ENCODE measurements around the gene TMEM132D.

The TMEM132D gene

DNA sequence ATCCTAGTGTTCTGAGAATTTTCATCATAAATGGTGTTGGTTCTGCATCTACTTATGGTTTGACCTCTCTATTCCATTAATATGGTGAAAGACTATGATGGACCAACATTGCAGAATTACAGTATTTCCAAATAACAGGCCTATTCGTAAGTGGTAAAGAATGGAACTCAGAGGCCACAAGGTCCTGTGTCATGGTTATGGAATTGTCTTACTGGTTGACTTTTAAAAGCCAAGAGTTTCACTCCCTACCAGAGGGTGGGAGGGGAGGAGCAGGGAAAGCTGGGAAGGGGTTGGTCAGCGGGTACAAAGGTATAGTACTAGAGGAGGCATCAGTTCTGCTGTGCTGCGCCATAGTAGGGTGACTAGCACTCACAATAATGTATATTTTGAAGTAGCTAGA lies 153.4 kb downstream of the TMEM132D start:
- DNase-seq (ENCODE audit: low spot score) (no peak), FAIRE-seq (no peak)

- DNase-seq (ENCODE audit: low spot score) (no peak), FAIRE-seq (no peak)
These were observed 157.5 kb downstream of the TMEM132D start for GRCh38 chr12:129746318-129746717.

GRCh38 chr12:129729170-129729569 lies 174.7 kb downstream of the TMEM132D start:
- FAIRE-seq = no peak

GRCh38 chr12:129727100-129727499 lies 176.7 kb downstream of the TMEM132D start:
- no peak for DNase-seq (ENCODE audit: low spot score)
- no peak for FAIRE-seq

More at GRCh38 chr12:129729170-129729569, 174.7 kb downstream of the TMEM132D start:
- no peak for DNase-seq (ENCODE audit: low spot score)

- DNase-seq (ENCODE audit: low spot score) (no peak), FAIRE-seq (no peak)
These were observed 180.6 kb downstream of the TMEM132D start for GRCh38 chr12:129723260-129723659.

DNA sequence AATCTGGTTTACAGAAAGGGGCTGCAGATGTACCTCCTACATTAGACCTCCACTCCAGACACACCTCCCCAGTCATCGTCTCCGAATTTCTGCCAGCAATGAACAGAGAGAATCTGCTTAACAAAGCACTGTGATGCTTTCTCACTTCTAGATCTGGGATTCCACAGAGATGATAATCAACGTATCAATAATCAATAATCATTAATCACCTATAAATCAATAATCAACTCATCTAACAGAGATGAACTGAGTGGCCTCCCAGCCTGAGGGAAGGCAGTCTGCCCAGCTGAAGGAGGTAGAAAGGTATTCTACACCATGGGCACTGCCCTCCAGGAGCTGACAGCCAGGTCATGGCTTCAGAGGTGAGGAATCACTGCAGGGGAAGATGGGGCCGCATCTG lies 183.2 kb downstream of the TMEM132D start:
- DNase-seq (ENCODE audit: low spot score) = no peak
- FAIRE-seq = no peak

DNA sequence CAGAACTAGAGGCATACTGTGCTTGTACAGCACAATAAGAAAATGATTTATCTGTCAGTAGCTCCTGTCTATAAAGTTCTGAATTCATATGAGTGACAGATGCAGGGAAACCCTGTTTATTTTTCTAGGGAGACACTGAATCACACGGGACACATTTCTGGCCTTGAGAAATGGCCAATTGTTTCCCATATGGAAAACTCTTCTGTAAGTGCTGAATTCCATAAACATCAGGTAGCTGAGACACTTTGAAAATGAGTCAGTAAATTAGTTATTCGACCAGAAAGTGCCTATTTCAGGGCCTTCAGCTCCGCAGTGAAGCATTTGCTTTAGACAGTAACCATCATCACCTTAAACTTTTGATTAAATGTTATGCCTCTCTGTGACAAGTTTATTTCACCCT lies 184.4 kb downstream of the TMEM132D start:
- DNase-seq (ENCODE audit: low spot score) (no peak), FAIRE-seq (no peak)

DNA sequence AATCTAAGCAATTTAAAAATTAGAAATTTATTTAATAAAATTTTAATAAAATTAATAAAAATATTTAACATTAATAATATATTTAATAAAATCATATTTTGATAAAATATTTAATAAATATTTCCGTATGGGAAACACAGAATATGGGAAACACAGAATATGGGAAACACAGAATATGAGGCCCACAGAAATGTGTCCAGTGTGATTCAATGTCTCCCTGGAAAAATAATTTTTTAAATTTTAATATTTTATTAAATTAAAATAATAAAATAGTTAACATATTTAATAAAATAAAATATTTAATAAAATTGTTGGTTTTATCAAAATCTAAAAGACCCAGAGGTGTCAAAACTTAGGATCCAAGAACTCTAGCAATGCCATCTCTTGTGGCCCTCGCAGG lies 186.4 kb downstream of the TMEM132D start:
- FAIRE-seq (no peak), DNase-seq (ENCODE audit: low spot score) (no peak)

- FAIRE-seq (no peak), DNase-seq (ENCODE audit: low spot score) (no peak)
These were observed 187.0 kb downstream of the TMEM132D start for GRCh38 chr12:129716825-129717224.

GRCh38 chr12:129706716-129707115 lies 197.1 kb downstream of the TMEM132D start:
- FAIRE-seq (no peak), DNase-seq (ENCODE audit: low spot score) (no peak)

DNA sequence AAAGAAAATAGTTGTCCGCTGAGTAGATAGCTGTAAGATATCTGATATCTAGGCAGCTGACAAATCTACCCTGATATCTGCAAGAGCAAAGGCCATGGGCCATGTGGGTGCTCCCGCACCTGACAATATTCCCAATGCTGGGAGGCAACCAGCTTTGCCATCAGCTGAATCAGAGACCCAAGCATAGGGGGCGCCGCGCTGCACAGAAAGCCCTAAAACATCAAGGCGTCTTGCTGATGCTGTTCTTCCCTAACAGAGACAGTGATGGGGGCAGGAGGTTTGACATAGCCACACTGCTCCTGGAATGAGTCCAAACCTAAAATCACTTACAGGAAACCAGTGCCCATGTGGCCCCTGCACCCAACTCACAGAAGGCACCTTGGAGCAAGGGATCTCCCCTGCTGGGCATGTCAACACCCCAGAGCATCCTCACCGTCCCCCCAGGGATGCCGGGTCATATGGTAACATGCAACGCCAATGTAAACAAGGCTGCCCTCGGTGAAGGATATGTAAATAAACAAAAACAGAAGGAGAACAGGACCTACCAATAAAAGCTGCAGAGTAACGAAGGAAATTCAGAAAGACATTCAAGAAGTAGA lies 199.5 kb downstream of the TMEM132D start:
- DNase-seq (ENCODE audit: low spot score) (no peak), FAIRE-seq (no peak)

DNA sequence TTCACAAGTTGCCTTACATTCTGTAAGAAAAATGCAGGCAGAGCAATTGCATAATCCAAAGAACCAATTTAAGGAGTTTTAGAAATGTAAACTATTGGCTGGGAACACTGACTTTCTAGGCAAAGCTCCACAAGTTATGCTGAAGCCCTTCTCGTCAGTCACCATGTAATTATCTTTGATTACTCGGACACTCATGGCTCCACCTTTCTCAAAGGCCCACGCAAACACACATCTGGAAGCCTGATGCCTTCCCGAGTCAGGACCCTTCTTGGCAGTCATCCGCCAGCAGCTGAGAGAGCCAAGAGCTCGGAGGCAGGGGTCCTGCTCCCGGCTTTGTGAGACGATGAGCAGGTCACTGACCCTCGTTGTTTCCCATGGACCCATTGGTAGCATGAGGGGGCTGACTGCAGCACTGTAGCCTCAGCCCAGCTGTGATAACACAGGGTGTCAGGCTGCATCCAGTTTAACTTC lies 202.2 kb downstream of the TMEM132D start:
- no peak for FAIRE-seq
- DNase-seq (ENCODE audit: low spot score) = no peak

DNA sequence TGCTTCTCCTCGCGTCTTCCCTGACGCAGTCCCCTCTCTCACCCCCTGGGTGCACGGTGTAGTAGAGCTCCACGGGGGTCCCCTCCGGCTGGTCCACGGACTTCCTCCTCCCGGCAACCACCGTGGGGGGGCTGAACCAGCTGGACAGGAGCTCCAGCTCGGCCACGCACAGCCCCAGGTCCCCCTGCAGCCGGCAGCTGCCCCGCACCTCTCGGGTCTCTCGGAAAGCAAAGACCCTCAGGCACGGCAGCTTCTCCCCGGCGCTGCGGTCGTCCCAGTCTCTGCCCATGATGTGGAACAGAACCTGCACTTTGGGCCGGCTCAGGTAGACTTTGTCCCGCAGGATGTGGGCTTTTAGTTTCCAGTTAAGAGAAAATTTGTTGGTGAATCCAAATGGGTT lies 203.8 kb downstream of the TMEM132D start:
- FAIRE-seq = no peak
- no peak for DNase-seq (ENCODE audit: low spot score)

DNA sequence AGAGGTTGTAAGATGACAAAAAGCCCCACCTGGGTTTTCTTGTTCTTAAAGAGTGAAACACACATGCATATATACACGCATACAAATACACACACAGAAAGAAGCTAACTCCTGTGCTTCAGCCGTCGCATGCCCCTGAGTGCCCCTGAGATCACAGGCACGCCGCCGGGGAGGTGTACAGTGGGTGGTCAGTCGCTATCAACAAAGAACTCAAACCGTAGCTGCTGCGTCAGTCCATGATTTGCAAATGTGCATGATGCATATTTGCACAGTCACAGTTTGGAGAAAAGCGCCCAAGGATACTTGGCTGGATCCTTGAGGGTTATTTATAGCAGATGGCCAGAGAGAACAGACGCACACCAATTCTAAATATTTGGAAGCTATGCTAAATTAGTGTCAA lies 206.9 kb downstream of the TMEM132D start:
- DNase-seq (ENCODE audit: low spot score) = no peak
- no peak for FAIRE-seq

DNA sequence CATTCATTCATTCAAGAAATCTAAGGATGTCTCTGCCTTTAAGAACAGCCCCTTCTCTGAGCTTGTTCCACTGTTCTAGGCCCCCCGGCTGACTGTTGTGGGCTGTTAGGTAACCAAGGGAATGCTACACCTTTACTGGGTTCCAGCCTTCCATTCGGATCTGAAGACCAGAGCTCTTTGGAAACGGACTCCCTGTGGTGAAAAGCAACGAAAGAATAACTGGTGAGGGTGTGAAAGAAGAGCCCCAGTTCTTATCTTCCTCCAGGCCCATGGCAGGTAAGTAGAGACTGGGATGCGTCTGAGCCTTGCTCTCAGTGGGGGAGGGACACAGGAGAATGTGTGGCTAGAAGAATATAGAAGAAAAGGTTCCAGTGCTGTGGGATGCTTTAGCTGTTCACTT lies 207.4 kb downstream of the TMEM132D start:
- DNase-seq (ENCODE audit: low spot score) (no peak), FAIRE-seq (no peak)

GRCh38 chr12:129693731-129694130 lies 210.1 kb downstream of the TMEM132D start:
- FAIRE-seq (no peak), DNase-seq (ENCODE audit: low spot score) (no peak)

GRCh38 chr12:129687731-129688130 lies 216.1 kb downstream of the TMEM132D start:
- FAIRE-seq (no peak), DNase-seq (ENCODE audit: low spot score) (no peak)

- FAIRE-seq (no peak), DNase-seq (ENCODE audit: low spot score) (no peak)
These were observed 222.0 kb downstream of the TMEM132D start for GRCh38 chr12:129681830-129682229.

GRCh38 chr12:129681151-129681550 lies 222.7 kb downstream of the TMEM132D start:
- no peak for FAIRE-seq
- DNase-seq (ENCODE audit: low spot score) = no peak

DNA sequence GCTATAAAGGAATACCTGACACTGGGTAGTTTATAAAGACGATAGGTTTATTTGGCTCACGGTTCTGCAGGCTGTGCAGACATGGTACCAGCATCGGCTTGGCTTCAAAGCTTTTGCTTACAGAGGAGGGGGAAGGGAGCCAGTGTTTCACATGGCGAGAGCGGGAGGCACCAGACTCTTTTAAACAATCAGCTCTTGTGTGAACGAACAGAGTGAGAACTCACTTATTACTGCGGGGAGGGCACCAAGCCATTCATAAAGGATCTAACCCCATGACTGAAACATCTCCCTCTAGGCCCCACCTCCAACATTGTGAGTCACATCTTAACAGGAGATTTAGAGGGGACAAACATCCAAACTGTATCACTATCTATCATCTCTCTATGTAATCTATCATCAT lies 227.4 kb downstream of the TMEM132D start:
- FAIRE-seq = no peak
- no peak for DNase-seq (ENCODE audit: low spot score)

- no peak for FAIRE-seq
- DNase-seq (ENCODE audit: low spot score) = no peak
These were observed 227.9 kb downstream of the TMEM132D start for GRCh38 chr12:129675947-129676346.

DNA sequence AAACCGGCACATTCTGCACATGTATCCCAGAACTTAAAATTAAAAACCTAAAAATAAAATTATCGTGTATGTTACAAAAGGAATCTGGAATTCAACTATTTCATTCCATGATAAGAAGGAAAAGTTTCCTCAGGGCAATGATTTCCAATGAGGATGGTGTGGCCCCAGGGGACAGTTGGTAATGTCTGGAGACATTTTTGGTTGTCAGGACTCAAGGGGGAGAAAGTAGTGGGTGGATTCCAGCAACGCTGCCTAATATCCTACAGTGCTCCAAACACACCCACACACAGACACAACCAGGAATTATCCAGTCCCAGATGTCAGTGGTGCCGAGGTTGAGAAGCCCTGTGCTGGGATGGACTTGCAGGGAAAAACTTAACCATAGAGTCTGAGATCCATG lies 228.3 kb downstream of the TMEM132D start:
- FAIRE-seq (no peak), DNase-seq (ENCODE audit: low spot score) (no peak)

DNA sequence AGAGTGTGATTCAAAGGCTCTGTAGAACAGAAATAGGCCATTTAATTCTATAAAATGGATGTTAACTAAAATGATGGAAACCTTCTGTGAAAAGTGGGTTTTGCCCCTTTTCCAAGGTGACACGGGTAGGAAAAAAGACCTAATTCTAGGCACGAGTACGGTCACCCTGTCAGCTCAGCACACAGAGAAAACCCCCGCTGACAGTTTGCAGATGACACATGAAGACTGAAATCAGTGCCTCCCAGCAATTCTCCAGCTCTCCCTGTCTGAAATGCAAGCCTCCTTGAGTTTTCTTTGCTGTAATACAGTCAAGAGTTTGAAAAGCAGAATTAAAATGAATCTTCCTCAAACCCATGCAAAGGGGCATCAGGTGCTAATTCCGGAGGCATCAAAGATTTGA lies 230.0 kb downstream of the TMEM132D start:
- DNase-seq (ENCODE audit: low spot score) = no peak
- FAIRE-seq = no peak

DNA sequence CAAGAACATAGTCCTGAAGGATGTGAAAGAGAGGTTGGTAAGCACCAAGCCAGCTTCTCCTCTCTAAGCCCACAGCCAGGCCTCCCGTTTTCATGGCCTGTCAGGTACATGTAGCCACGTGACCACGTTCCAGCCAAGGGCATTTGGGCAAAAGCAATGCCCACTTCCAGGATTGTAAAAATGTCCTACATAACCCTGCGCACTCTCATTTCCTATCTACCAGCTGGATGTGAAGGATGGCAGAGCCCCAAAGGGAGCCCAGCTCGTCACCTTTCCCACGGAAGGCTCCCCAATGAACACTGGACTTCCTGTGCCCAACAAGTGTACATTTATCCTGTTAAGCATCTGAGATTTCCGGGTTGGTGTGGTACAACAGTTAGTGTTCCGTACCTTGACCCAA lies 231.7 kb downstream of the TMEM132D start:
- no peak for FAIRE-seq
- no peak for DNase-seq (ENCODE audit: low spot score)

Measured in urothelium cell line (cell line).